Tibial nerve (tissue), 4 donors: Measurements from ENCODE around the gene VSIG8. TPM values are rescaled to one million over a fixed set of nuclear protein-coding genes. Genes with fewer than 3 reads are reported as not detected.
A peak's percentile ranks its signal among the peaks of the same experiment; 100 is the strongest.

Source experiments
- DNase-seq, 2 donors: peaks; one replicate each; pipeline ENCODE4 v3.0.0-alpha.2; 2019; ENCODE audit warnings: low spot score in 2 of 2
- H3K27ac ChIP-seq, 4 donors: fragments of 200-600 bp; sonication (generic) in 3 of 4; one replicate each; pipeline ENCODE4 v1.5.1; 2017 to 2019; ENCODE audit warnings: mild to moderate bottlenecking in 1 of 4
- H3K27me3 ChIP-seq, 2 donors: fragments of 200-600 bp; sonication (generic) in 1 of 2; one replicate each; pipeline versions ENCODE4 v1.5.1 to v1.6.0; 2017 to 2019
- H3K36me3 ChIP-seq, 3 donors: fragments of 200-600 bp; sonication (generic); one replicate each; pipeline ENCODE4 v1.5.1; 2018 to 2019
- H3K4me1 ChIP-seq, 4 donors: fragments of 200-600 bp; sonication (generic) in 3 of 4; one replicate each; pipeline ENCODE4 v1.5.1; 2017 to 2019
- H3K4me3 ChIP-seq, 4 donors: fragments of 200-600 bp; sonication (generic) in 3 of 4; one replicate each; pipeline ENCODE4 v1.5.1; 2017 to 2019; ENCODE audit warnings: mild to moderate bottlenecking in 1 of 4, moderate library complexity in 1 of 4
- H3K9me3 ChIP-seq, 4 donors: fragments of 200-600 bp; sonication (generic) in 3 of 4; one replicate each; pipeline ENCODE4 v1.5.1; 2017 to 2019
- CTCF ChIP-seq, 5 experiments: fragments of 200-600 bp in 3 of 5; fragments of 450-650 bp in 2 of 5; sonication (generic) in 3 of 5; IDR thresholded peaks; one replicate each; pipeline ENCODE4 v1.5.1; 2016 to 2019; ENCODE audit warnings: antibody characterized with exemption in 5 of 5, mild to moderate bottlenecking in 3 of 5, moderate library complexity in 2 of 5
- EP300 ChIP-seq, 2 donors: sonication (generic); formaldehyde crosslinking; IDR thresholded peaks; one replicate each; pipeline ENCODE4 v1.6.1; 2017; ENCODE audit warnings: antibody characterized with exemption in 2 of 2, mild to moderate bottlenecking in 1 of 2
- POLR2A ChIP-seq, 2 donors: fragments of 450-650 bp; IDR thresholded peaks; one replicate each; pipeline ENCODE4 v1.6.1; 2017; ENCODE audit warnings: antibody characterized with exemption in 2 of 2, mild to moderate bottlenecking in 2 of 2, moderate library complexity in 2 of 2
- WGBS, 2 donors: methylation state at CpG; one replicate each; pipeline ENCODE4 v1.1.5; 2018; 5-methylcytosine and 5-hydroxymethylcytosine counted together
- total RNA-seq, 4 donors: library from RNA; depleted of rRNA; stranded (reverse); fragments of >200 nt; gene quantifications; one replicate each; pipeline ENCODE4 v1.1.0, GENCODE V29; 2016

Gene VSIG8
- total RNA-seq, 4 donors from 2014 or later = 0.20 TPM; not detected in 3

DNA sequence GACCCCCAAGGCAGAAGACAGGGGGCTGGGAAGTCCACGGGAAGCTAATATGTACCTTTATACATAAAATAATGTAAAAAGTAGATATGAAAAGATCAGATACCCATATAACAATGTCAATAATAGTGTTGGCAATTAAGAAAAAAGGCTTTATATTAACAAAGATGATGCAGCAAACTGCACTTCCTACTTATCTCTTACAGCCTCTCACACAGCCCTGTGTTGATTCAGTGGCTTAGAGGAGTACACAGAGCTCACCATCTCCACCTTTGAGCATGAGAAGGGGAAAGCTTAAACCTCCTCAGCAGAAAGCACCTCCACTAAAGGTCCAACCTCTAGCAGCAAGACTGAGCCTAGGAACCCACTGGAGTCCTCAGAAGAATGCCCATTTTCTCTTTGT, 7.2 kb upstream of the VSIG8 start:
- WGBS, 2 donors = 83 to 90% methylated on average over 1 of the region's 1 CpG
- no peak overlapping the region for H3K27ac ChIP-seq

DNA sequence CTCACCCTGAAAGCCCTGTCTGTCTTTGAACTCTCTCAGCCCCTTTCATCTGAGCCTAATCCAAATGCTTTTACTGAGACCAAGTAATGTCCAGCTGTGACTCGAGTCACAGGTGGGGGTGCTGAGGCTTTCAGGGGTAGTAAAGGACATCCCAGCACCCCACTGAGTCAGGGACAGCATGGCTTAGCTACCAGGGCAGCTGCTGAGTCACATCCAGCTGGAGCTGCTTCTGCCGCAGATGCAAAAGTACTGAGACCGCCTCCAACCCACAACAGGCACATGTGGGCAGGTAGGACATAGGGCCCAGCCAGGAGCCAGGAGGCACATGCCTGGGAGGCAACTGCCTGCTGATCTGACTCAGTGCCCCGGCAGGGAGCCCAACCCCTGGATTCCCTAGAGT, 6.7 kb upstream of the VSIG8 start:
- TF ChIP-seq POLR2A (IDR thresholded peaks at IDR 0.05) (no peak), EP300 (IDR thresholded peaks at IDR 0.05) (no peak), CTCF (IDR thresholded peaks at IDR 0.05) (no peak)
- Histone ChIP-seq H3K27ac (no peak overlapping the region), H3K4me1 (peaks cover 0 to 10% (median 3%) of the 10 kb centered on the region in 4 donors), H3K4me3 (no peak overlapping the region), H3K36me3 (no peaks in the 10 kb centered on the region), H3K9me3 (no peaks in the 10 kb centered on the region), H3K27me3 (no peaks in the 10 kb centered on the region)
- no peak for DNase-seq
- 42 to 46% methylated on average over 4 of the region's 4 CpGs for WGBS, 2 donors

More for the DNA sequence above, 7.2 kb upstream of the VSIG8 start:
- Histone ChIP-seq H3K27me3 (no peaks in the 10 kb centered on the region), H3K4me3 (no peak overlapping the region), H3K4me1 (peaks cover 0 to 10% (median 3%) of the 10 kb centered on the region in 4 donors), H3K36me3 (no peaks in the 10 kb centered on the region), H3K9me3 (no peaks in the 10 kb centered on the region)
- DNase-seq = no peak
- TF ChIP-seq EP300 (IDR thresholded peaks at IDR 0.05) (no peak), CTCF (IDR thresholded peaks at IDR 0.05) (no peak), POLR2A (IDR thresholded peaks at IDR 0.05) (no peak)

DNA sequence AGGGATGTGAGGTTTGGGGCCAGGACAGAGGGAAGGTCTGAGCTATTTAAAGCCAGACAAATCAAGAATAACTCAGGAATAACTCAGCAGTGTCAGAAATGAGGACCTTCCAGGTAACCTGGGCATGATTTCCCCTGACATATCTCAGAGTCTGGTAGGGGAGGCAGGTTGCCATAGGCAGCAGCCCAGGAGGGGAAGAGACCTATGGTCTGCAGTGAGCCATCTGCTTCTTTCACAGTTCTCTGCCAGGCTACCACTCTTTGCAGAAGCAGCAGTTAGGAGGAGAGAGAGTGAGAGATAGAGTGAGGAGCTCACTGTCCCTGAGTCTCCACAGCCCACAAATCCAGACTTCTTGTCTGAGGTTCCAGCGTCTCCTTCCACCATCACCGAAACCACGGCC, 6.3 kb upstream of the VSIG8 start:
- Histone ChIP-seq H3K9me3 (no peaks in the 10 kb centered on the region), H3K36me3 (no peaks in the 10 kb centered on the region), H3K27me3 (no peaks in the 10 kb centered on the region), H3K27ac (no peak overlapping the region), H3K4me3 (no peak overlapping the region), H3K4me1 (peaks cover 0 to 10% (median 3%) of the 10 kb centered on the region in 4 donors)
- WGBS, 2 donors = 33 to 72% methylated on average over 3 of the region's 3 CpGs
- no peak for DNase-seq
- no peak for TF ChIP-seq POLR2A (IDR thresholded peaks at IDR 0.05)
- no peak for TF ChIP-seq EP300 (IDR thresholded peaks at IDR 0.05)
- no peak for TF ChIP-seq CTCF (IDR thresholded peaks at IDR 0.05)

DNA sequence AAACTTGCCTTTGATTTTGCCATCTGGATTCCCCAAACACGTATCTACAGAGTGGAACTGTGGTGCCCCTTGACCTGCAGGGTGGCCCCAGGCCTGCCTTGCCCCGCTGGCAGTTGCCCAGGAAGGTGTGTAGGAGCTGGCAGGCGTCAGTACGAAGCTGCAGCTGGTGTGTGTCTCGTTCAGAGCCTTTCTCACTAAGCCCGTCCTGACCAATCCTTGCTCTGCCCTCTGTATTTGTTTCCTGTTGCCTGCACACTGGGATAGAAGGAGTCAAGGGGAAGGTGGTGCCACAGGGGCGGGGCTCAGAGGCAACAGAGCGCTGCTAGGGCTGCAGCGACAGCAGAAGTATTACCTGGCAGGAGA, 5.2 kb upstream of the VSIG8 start:
- DNase-seq = no peak
- peaks cover 0 to 10% (median 3%) of the 10 kb centered on the region in 4 donors for H3K4me1 ChIP-seq
- no peaks in the 10 kb centered on the region for H3K9me3 ChIP-seq
- TF ChIP-seq EP300 (IDR thresholded peaks at IDR 0.05) = no peak
- TF ChIP-seq POLR2A (IDR thresholded peaks at IDR 0.05) = no peak
- no peak for TF ChIP-seq CTCF (IDR thresholded peaks at IDR 0.05)
- H3K27ac ChIP-seq = peak overlapping the region in 1 of 4 donors; percentile 3
- H3K4me3 ChIP-seq = no peak overlapping the region
- WGBS, 2 donors = 24 to 32% methylated on average over 8 to 9 of the region's 9 CpGs
- H3K27me3 ChIP-seq = no peaks in the 10 kb centered on the region
- peaks cover 0 to 5% (median 0%) of the 10 kb centered on the region in 3 donors for H3K36me3 ChIP-seq

DNA sequence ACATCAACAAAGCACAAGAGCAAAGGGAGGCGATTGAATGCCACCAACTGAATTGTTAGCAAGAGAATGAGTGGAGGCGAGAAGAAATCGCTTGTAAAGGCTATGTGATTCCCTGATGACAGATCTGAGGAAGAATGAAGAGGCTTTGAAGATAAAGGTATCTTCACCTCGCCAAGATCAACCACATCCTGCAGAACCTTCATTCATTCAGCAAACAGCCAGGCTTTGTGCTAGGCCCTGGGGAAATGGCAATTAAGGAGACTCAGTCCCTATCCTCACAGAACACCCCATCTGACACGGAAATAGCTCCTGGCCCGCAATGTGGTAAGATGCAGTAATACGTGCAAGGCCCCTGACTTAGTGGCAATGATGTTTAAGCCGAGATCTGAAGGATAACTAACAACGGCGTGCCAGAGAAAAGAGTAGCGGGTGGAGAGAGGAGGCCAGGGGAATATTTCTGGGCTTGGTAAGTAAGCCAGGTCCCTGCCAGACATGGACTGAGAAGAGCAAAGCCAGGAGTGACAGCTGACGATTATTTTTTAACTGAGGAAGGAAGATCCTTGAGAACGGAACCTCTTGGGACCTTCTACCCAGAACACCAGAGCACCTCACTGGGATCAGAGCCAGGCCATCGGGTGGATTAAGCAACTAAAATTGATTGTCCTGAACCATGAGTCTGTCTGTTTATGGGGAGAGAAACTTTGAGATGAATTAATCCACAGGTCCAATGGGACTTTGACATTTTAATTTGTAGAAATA, 4.6 kb upstream of the VSIG8 start:
- H3K27me3 ChIP-seq = no peaks in the 10 kb centered on the region
- no peak overlapping the region for H3K4me3 ChIP-seq
- no peak for DNase-seq
- WGBS, 2 donors = 75 to 79% methylated on average over 14 of the region's 14 CpGs
- no peaks in the 10 kb centered on the region for H3K9me3 ChIP-seq
- TF ChIP-seq POLR2A (IDR thresholded peaks at IDR 0.05) (no peak), CTCF (IDR thresholded peaks at IDR 0.05) (no peak), EP300 (IDR thresholded peaks at IDR 0.05) (no peak)
- H3K4me1 ChIP-seq = peaks cover 0 to 10% (median 3%) of the 10 kb centered on the region in 4 donors
- peaks cover 0 to 11% (median 0%) of the 10 kb centered on the region in 3 donors for H3K36me3 ChIP-seq
- H3K27ac ChIP-seq = no peak overlapping the region
